Pancreas (tissue), 10 donors: ENCODE measurements around the gene CNKSR3. TPM values are rescaled to one million over a fixed set of nuclear protein-coding genes. Genes with fewer than 3 reads are reported as not detected.

Experiments used
- ATAC-seq, 4 donors: fragments of 200-7000 bp; cut with Tn5 transposase; one replicate each; pipeline versions ENCODE4 v1.8.0 to v1.9.1; 2020; ENCODE audit warnings: mild to moderate bottlenecking in 4 of 4, moderate library complexity in 4 of 4
- DNase-seq, 6 donors: peaks; one replicate each; pipeline ENCODE4 v3.0.0-alpha.2; 2020
- FAIRE-seq: peaks from 2 replicates; lab custom pipeline; 2012; peaks lifted over from hg19 to GRCh38; lab: Jason Lieb, UNC
- H3K27ac ChIP-seq, 4 donors: fragments of 200-600 bp; sonication (generic); 1 replicate in 3 of 4; 2 replicates in 1 of 4; pipeline versions ENCODE4 v1.5.0 to v1.8.0; 2020
- H3K27me3 ChIP-seq, 4 donors: fragments of 200-600 bp; one replicate each; pipeline ENCODE4 v1.8.0; 2021
- H3K36me3 ChIP-seq, 3 donors: fragments of 200-600 bp; sonication (generic) in 1 of 3; one replicate each; pipeline versions ENCODE4 v1.5.0 to v1.8.0; 2020 to 2021
- H3K4me1 ChIP-seq, 3 donors: fragments of 200-600 bp; one replicate each; pipeline ENCODE4 v1.8.0; 2021
- H3K4me3 ChIP-seq, 4 donors: fragments of 200-600 bp; sonication (generic) in 2 of 4; one replicate each; pipeline versions ENCODE4 v1.5.0 to v1.8.0; 2020 to 2021
- H3K9me3 ChIP-seq, 4 donors: fragments of 200-600 bp; one replicate each; pipeline ENCODE4 v1.8.0; 2021
- WGBS, 2 donors: extraction: QIAGEN DNeasy Blood & Tissue Kit; methylation state at CpG; one replicate each; pipeline ENCODE4 v1.1.7; 2013; 5-methylcytosine and 5-hydroxymethylcytosine counted together
- intact Hi-C, 3 donors: fragments of 100-400 bp; cut with DNase I; formaldehyde crosslinking; loops; one replicate each; pipeline versions ENCODE4 v1.11.1 to v1.14.2; 2022
- polyA plus RNA-seq, 2 donors: library from polyadenylated mRNA; stranded (reverse); fragments of 200-250 nt; gene quantifications; one replicate each; pipeline ENCODE4 v1.2.3, GENCODE V29; 2013
- total RNA-seq, 6 donors: library from RNA; stranded (reverse); fragmentation: NEBNext Ultra II Directional in 4 of 6; extraction: Animal tissue kit (Norgen Biotek cat#: 25700) in 4 of 6; gene quantifications; one replicate each; pipeline versions ENCODE4 v1.2.1 to v1.2.4, GENCODE V29; 2021 to 2023
- TF ChIP-seq, protein P1 (sequence below), 4 donors: fragments of 200-600 bp; sonication (generic) in 3 of 4; IDR thresholded peaks; one replicate each; pipeline versions ENCODE4 v1.5.0 to v1.8.0; 2021; ENCODE audit warnings: antibody characterized with exemption in 4 of 4
- donor health status: healthy with polysubstance abuse.
- donor health status: DM: no; HTN: no; CAD: no; lungs with moderate emphysema.
- donor health status: DM: no; HTN: no; CAD: no.
- donor health status: control.
- donor health status: control.
- donor health status: Bipolar disorder and iron deficiency.
- donor health status: DM: yes; HTN: yes; CAD: no.
- donor health status: DM: no; HTN: no; CAD: no.
- donor health status: DM: no; HTN: no; CAD: no.
- donor health status: DM: yes; HTN: yes; CAD: no.

The CNKSR3 gene
- total and polyA plus RNA-seq, 8 donors: 7.6 to 24.2 (median 18.6) TPM

DNA sequence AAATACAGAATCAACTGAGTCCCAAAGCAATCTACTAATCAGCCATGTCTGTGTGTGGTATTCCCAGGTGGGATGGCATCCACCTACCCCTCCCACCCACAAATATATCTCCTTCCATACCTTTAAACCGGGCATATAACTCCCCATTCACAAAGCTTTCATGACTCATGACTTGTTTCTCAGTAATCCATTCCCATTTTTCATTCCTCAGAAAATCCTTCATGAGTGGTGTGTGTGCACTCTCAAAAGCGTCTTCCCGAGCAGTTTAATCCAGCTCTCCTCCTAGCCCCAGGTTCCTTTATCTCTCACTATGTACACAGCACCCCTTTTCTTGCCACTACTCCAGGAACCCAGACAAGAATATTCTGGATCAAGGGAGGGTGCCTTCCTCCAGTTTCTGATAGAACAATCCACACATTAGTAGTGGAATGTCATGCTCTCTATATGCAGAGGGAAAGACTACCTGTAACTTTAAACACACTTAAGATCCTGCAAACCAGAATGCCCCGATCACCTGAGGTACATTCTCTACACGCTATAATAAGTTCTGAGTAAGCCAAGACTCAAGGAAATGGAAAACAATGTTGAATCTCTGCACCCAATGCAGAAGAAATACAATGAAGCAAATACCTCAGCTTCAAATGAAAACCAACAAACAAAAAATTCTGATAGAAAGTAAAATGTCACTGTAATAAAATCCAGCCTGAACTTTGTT, 98.2 kb downstream of the CNKSR3 start:
- Histone ChIP-seq H3K36me3 (peaks cover 0 to 42% (median 8%) of the 10 kb centered on the region in 3 donors), H3K4me3 (no peak overlapping the region), H3K4me1 (peaks cover 14 to 24% (median 21%) of the 10 kb centered on the region in 3 donors), H3K27ac (peak overlapping the region in 2 of 4 donors; percentile 47 to 58), H3K9me3 (no peaks in the 10 kb centered on the region), H3K27me3 (no peaks in the 10 kb centered on the region)
- WGBS, 2 donors: 53 to 66% methylated on average over 5 of the region's 5 CpGs
- FAIRE-seq (no peak), DNase-seq (no peak), ATAC-seq (peak in 1 of 4 donors; percentile 13)
- intact Hi-C loops: no loop called here
- TF ChIP-seq, protein P1, sequence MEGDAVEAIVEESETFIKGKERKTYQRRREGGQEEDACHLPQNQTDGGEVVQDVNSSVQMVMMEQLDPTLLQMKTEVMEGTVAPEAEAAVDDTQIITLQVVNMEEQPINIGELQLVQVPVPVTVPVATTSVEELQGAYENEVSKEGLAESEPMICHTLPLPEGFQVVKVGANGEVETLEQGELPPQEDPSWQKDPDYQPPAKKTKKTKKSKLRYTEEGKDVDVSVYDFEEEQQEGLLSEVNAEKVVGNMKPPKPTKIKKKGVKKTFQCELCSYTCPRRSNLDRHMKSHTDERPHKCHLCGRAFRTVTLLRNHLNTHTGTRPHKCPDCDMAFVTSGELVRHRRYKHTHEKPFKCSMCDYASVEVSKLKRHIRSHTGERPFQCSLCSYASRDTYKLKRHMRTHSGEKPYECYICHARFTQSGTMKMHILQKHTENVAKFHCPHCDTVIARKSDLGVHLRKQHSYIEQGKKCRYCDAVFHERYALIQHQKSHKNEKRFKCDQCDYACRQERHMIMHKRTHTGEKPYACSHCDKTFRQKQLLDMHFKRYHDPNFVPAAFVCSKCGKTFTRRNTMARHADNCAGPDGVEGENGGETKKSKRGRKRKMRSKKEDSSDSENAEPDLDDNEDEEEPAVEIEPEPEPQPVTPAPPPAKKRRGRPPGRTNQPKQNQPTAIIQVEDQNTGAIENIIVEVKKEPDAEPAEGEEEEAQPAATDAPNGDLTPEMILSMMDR (IDR thresholded peaks at IDR 0.05): no peak

DNA sequence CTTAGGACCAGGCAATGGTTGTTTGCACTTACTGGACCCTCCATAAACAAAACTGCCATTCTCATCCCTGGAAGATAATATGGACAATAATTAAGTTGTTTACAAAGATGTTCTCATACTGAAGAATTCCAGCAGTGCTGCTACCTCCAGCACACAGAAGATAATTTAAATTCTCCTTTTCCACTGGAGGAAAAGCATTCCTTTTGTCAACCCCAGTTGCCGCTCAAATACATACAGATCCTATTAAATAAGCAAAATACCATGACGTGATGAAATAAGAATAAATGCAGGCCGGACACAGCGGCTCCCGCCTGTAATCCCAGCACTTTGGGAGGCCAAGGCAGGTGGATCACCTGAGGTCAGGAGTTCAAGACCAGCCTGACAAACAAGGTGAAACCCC, 99.4 kb downstream of the CNKSR3 start:
- intact Hi-C loops: no loop called here

DNA sequence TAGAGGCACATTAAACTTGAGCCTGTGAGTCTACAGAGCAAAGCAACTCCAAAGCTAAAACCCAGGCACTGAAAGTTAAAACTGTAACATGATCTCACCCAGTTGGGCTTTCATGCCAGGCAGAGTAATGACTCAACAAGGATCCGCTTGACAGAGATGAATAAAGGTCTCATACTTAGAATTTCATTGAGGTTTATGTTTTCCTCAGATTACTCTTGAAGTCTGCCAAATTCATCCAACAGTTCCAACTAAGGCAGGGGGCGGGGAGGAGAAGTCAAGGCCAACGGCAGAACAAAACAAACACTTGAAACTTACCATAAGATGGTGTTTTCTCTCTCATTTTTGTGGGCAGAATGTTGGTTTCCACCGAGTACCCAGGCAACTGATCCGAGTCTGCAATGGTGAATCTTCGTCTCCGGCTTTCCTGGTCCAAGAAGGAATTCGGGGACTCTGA, 99.8 kb downstream of the CNKSR3 start:
- FAIRE-seq: peak; percentile 76
- Histone ChIP-seq H3K27ac (peak overlapping the region in 3 of 4 donors; percentile 53 to 79 (median 58)), H3K27me3 (no peaks in the 10 kb centered on the region), H3K4me1 (peaks cover 14 to 24% (median 21%) of the 10 kb centered on the region in 3 donors), H3K9me3 (no peaks in the 10 kb centered on the region), H3K4me3 (no peak overlapping the region), H3K36me3 (peaks cover 0 to 56% (median 8%) of the 10 kb centered on the region in 3 donors)
- TF ChIP-seq, protein P1 (IDR thresholded peaks at IDR 0.05): no peak
- intact Hi-C loops: no loop called here
- ATAC-seq: peak; percentile 66 to 87 (median 80)
- peak in 2 of 6 donors; percentile 31 for DNase-seq
- 53 to 70% methylated on average over 8 of the region's 8 CpGs for WGBS, 2 donors

More for the DNA sequence above, 99.4 kb downstream of the CNKSR3 start:
- H3K27ac ChIP-seq: peak overlapping the region in 2 of 4 donors; percentile 58 to 79
- FAIRE-seq: no peak
- no peak overlapping the region for H3K4me3 ChIP-seq
- ATAC-seq: no peak
- H3K27me3 ChIP-seq: no peaks in the 10 kb centered on the region
- H3K4me1 ChIP-seq: peaks cover 14 to 24% (median 21%) of the 10 kb centered on the region in 3 donors
- no peak for DNase-seq
- no peaks in the 10 kb centered on the region for H3K9me3 ChIP-seq
- H3K36me3 ChIP-seq: peaks cover 0 to 51% (median 8%) of the 10 kb centered on the region in 3 donors
- WGBS, 2 donors: 90 to 93% methylated on average over 5 of the region's 5 CpGs
- TF ChIP-seq, protein P1 (IDR thresholded peaks at IDR 0.05): no peak

DNA sequence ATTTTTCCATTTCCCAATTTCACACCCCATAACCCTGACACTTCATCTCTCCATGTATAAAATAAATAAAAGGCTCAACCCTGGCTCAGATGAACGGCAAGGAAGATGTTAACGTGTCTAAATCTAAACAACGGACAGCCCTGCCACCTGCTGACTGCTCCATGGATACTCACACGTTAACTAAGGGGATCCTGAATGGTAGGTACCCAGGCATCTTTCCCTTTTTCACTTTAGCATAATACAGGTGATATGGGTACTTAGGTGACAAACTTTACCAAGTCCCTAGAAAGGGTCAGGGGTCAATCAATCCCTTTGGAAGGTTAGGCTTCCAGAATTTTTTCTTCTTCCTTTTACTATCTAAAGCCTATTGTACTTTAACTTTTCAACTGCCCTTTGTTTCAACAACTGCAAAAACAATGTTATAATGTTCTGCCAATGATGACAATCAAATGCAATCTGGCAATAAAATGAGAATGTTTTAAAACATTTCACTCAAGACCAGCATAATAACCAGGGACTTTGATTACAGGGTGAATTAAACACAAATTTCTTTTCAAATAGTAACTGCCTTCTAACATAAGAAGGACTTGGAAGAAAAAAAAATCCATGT, 101.5 kb downstream of the CNKSR3 start:
- intact Hi-C loops: no loop called here
- no peak overlapping the region for H3K27ac ChIP-seq
- TF ChIP-seq, protein P1 (IDR thresholded peaks at IDR 0.05): no peak
- H3K9me3 ChIP-seq: no peaks in the 10 kb centered on the region
- ATAC-seq (no peak), DNase-seq (no peak), FAIRE-seq (no peak)
- no peak overlapping the region for H3K4me3 ChIP-seq
- H3K4me1 ChIP-seq: peaks cover 14 to 24% (median 21%) of the 10 kb centered on the region in 3 donors
- peaks cover 0 to 53% (median 8%) of the 10 kb centered on the region in 3 donors for H3K36me3 ChIP-seq
- WGBS, 2 donors: 50 to 56% methylated on average over 4 of the region's 4 CpGs
- H3K27me3 ChIP-seq: no peaks in the 10 kb centered on the region
